ENCODE measurements around the gene PCSK5. TPM values are rescaled to one million over a fixed set of nuclear protein-coding genes. Genes with fewer than 3 reads are reported as not detected.
A peak's percentile ranks its signal among the peaks of the same experiment; 100 is the strongest.

PCSK5 gene
- total and polyA plus RNA-seq, 8 donors: 0.99 to 10.3 (median 4.4) TPM

DNA sequence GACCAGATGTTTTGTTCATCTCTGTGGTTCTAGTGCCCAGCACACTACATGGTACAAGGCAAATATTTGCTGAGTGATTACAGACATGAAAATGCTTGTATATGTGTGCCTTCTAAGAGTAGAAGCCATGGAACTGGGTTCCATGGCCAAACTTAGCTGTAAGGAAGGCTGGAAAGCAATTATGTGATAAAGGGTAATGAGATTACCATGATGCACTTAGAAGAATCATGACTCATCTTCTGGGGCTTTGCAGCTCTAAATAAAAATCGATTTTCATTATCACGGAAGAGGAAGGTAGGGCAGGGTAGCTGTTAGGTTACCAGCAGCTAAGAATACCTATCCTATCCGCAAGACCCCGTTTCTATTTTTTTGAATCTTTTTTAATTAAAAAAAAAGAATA lies 475.8 kb downstream of the PCSK5 start:
- no peak overlapping the region for H3K4me3 ChIP-seq
- ATAC-seq: no peak
- no peak for DNase-seq
- no peaks in the 10 kb centered on the region for H3K27me3 ChIP-seq
- H3K9me3 ChIP-seq: no peaks in the 10 kb centered on the region
- H3K36me3 ChIP-seq: no peaks in the 10 kb centered on the region
- no peak for FAIRE-seq
- TF ChIP-seq, protein P1, sequence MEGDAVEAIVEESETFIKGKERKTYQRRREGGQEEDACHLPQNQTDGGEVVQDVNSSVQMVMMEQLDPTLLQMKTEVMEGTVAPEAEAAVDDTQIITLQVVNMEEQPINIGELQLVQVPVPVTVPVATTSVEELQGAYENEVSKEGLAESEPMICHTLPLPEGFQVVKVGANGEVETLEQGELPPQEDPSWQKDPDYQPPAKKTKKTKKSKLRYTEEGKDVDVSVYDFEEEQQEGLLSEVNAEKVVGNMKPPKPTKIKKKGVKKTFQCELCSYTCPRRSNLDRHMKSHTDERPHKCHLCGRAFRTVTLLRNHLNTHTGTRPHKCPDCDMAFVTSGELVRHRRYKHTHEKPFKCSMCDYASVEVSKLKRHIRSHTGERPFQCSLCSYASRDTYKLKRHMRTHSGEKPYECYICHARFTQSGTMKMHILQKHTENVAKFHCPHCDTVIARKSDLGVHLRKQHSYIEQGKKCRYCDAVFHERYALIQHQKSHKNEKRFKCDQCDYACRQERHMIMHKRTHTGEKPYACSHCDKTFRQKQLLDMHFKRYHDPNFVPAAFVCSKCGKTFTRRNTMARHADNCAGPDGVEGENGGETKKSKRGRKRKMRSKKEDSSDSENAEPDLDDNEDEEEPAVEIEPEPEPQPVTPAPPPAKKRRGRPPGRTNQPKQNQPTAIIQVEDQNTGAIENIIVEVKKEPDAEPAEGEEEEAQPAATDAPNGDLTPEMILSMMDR (IDR thresholded peaks at IDR 0.05): no peak
- peaks cover 11 to 22% (median 18%) of the 10 kb centered on the region in 3 donors for H3K4me1 ChIP-seq
- 77 to 86% methylated on average over 4 of the region's 4 CpGs for WGBS, 2 donors
- H3K27ac ChIP-seq: no peak overlapping the region
- intact Hi-C loops (cut with DNase I): no loop called here

DNA sequence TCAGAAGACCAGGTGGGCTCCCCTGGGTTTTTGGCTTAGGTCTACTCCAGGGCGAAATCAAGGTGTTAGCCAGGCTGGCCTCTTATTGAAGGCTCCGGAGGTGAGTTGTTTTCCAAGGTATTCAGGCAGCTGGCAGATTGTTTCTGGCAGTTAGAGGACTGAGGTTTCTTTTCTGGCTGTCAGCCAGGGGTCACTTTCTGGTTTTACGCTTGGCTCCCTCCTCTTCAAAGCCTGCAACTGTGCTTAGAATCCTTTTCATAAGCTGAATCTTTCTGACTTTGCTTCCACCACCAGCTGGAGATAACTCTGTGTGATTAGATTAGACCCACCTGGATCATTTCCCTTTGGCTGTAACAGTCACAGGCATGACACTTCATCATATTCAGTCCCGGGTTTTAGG lies 479.1 kb downstream of the PCSK5 start:
- 5 to 12% methylated on average over 4 of the region's 4 CpGs for WGBS, 2 donors
- Histone ChIP-seq H3K27me3 (no peaks in the 10 kb centered on the region), H3K27ac (peak overlapping the region; percentile 37 to 79 (median 65)), H3K36me3 (no peaks in the 10 kb centered on the region), H3K4me3 (no peak overlapping the region), H3K9me3 (no peaks in the 10 kb centered on the region), H3K4me1 (peaks cover 37 to 51% (median 45%) of the 10 kb centered on the region in 3 donors)
- DNase-seq (peak in 4 of 6 donors; percentile 59 to 80 (median 73)), ATAC-seq (peak; percentile 24 to 65 (median 60)), FAIRE-seq (no peak)
- TF ChIP-seq, protein P1 (IDR thresholded peaks at IDR 0.05): no peak
- intact Hi-C loops (cut with DNase I): no loop called here

DNA sequence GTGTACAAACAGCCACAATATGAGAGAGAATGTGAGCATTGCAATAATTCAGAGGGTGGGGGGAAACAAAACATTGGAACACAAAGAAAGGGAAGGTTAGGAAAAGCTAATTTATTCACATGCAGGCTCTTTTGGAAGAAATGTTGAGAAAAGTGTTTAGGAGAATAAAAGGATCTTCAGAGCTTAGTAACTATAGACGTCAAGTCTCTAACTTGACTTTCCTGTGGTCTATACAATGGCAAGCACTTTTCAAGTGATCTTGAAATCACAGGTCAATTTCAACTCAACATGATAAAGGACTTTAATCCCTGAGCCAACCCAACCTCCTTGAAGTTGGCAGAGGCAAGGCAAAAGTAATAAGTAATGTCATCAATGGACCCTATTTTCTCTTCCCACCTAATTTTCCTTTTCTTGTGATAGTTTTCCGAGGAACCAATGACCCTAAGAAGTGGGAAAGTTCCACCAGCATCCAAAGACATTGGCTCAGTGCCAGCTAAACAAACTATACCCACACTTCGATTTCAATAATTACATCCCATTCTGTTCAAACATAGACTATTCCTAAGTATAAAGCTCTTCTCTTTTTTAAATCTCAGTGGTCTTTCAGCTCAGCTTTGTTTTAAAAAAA lies 480.0 kb downstream of the PCSK5 start:
- no peaks in the 10 kb centered on the region for H3K9me3 ChIP-seq
- H3K4me3 ChIP-seq: no peak overlapping the region
- WGBS, 2 donors: 39 to 49% methylated on average over 3 of the region's 3 CpGs
- FAIRE-seq (no peak), ATAC-seq (no peak), DNase-seq (no peak)
- H3K4me1 ChIP-seq: peaks cover 44 to 60% (median 54%) of the 10 kb centered on the region in 3 donors
- TF ChIP-seq, protein P1 (IDR thresholded peaks at IDR 0.05): no peak
- no peaks in the 10 kb centered on the region for H3K36me3 ChIP-seq
- no peaks in the 10 kb centered on the region for H3K27me3 ChIP-seq
- peak overlapping the region in 1 of 4 donors; percentile 75 for H3K27ac ChIP-seq
- intact Hi-C loops (cut with DNase I): loop anchor here in 1 of 3 donors (5.0 kb wide), 1 partner anchor 48 kb away; no protein-coding TSS in a partner anchor

DNA sequence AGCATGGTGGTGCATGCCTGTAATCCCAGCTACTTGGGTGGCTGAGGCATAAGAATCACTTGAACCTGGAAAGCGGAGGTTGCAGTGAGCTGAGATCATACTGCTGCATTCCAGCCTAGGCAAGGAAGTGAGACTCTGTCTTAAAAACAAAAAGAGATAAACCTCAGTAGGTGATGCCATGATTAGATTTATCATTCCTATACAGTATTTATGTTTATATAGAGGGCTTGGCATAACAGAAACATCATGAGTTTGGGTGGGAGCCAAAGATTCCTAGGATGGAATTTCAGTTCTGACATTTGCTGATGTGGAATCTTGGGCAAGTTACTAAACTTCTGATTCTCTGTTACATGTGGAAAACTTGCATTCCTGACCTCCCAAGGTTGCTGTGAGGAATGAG lies 481.4 kb downstream of the PCSK5 start:
- intact Hi-C loops (cut with DNase I): loop anchor here in 1 of 3 donors (5.0 kb wide), 1 partner anchor 50 kb away; no protein-coding TSS in a partner anchor
- no peaks in the 10 kb centered on the region for H3K9me3 ChIP-seq

More for the DNA sequence above, 481.4 kb downstream of the PCSK5 start:
- Histone ChIP-seq H3K27me3 (no peaks in the 10 kb centered on the region), H3K27ac (peak overlapping the region in 3 of 4 donors; percentile 3 to 83 (median 70)), H3K4me3 (no peak overlapping the region), H3K36me3 (no peaks in the 10 kb centered on the region), H3K4me1 (peaks cover 45 to 60% (median 56%) of the 10 kb centered on the region in 3 donors)
- WGBS, 2 donors: 83 to 86% methylated on average over 1 of the region's 1 CpG
- DNase-seq (no peak), FAIRE-seq (no peak), ATAC-seq (no peak)
- TF ChIP-seq, protein P1 (IDR thresholded peaks at IDR 0.05): no peak

All from pancreas (tissue), 10 donors.